ENCODE results near the gene RNF212.

GRCh38 chr4:1029529-1029928, 83.8 kb downstream of the RNF212 start:
- TF ChIP-seq CTCF (IDR thresholded peaks at IDR 0.05 in 4 of 5, conservative IDR thresholded peaks at IDR 0.05 in 1 of 5) (no peak), POLR2A (IDR thresholded peaks at IDR 0.05) (no peak)
